ENCODE measurements around the gene PER3. TPM values are rescaled to one million over a fixed set of nuclear protein-coding genes. Genes with fewer than 3 reads are reported as not detected.
A peak's percentile ranks its signal among the peaks of the same experiment; 100 is the strongest.

The PER3 gene
- total RNA-seq, 1 donor, result 22.4 TPM

- H4K20me1 ChIP-seq (ENCODE audit: insufficient read depth, low read length), result no peaks in the 10 kb centered on the region
- H3K4me1 ChIP-seq (ENCODE audit: insufficient read depth, low read length), result peaks cover 11% of the 10 kb centered on the region
- H3K27me3 ChIP-seq (ENCODE audit: insufficient read depth, low read length), result peaks cover 2% of the 10 kb centered on the region
- no peak overlapping the region for H3K27ac ChIP-seq (ENCODE audit: low read depth, low read length)
- H3K79me2 ChIP-seq (ENCODE audit: insufficient read depth, low read length), result no peaks in the 10 kb centered on the region
- H3K4me3 ChIP-seq (ENCODE audit: insufficient read depth, low read length), result no peak overlapping the region
- H3K4me2 ChIP-seq (ENCODE audit: insufficient read depth, low read length), result no peak overlapping the region
- TF ChIP-seq CTCF (IDR thresholded peaks at IDR 0.05; ENCODE audit: extremely low read depth, low read depth, low read length), result no peak
- DNase-seq (ENCODE audit: insufficient read length, low spot score, missing footprints), result no peak
- no peaks in the 10 kb centered on the region for H3K9me3 ChIP-seq (ENCODE audit: low read depth, low read length)
- no peaks in the 10 kb centered on the region for H3K36me3 ChIP-seq (ENCODE audit: insufficient read depth, low read length)
- no peak overlapping the region for H2AFZ ChIP-seq (ENCODE audit: low read length)
Observed at GRCh38 chr1:7884757-7885156, 100.7 kb downstream of the PER3 start.

- H3K27ac ChIP-seq (ENCODE audit: low read depth, low read length), result no peak overlapping the region
- H3K4me2 ChIP-seq (ENCODE audit: insufficient read depth, low read length), result peak overlapping the region; percentile 80
- H3K79me2 ChIP-seq (ENCODE audit: insufficient read depth, low read length), result no peaks in the 10 kb centered on the region
- H2AFZ ChIP-seq (ENCODE audit: low read length), result peak overlapping the region; percentile 69
- no peak for TF ChIP-seq CTCF (IDR thresholded peaks at IDR 0.05; ENCODE audit: extremely low read depth, low read depth, low read length)
- H3K4me3 ChIP-seq (ENCODE audit: insufficient read depth, low read length), result peak overlapping the region; percentile 48
- peaks cover 2% of the 10 kb centered on the region for H3K27me3 ChIP-seq (ENCODE audit: insufficient read depth, low read length)
- peaks cover 11% of the 10 kb centered on the region for H3K4me1 ChIP-seq (ENCODE audit: insufficient read depth, low read length)
- H3K36me3 ChIP-seq (ENCODE audit: insufficient read depth, low read length), result no peaks in the 10 kb centered on the region
- H4K20me1 ChIP-seq (ENCODE audit: insufficient read depth, low read length), result no peaks in the 10 kb centered on the region
- H3K9me3 ChIP-seq (ENCODE audit: low read depth, low read length), result no peaks in the 10 kb centered on the region
- peak; percentile 62 for DNase-seq (ENCODE audit: insufficient read length, low spot score, missing footprints)
Observed at GRCh38 chr1:7885513-7886404, 101.7 kb downstream of the PER3 start.

DNA sequence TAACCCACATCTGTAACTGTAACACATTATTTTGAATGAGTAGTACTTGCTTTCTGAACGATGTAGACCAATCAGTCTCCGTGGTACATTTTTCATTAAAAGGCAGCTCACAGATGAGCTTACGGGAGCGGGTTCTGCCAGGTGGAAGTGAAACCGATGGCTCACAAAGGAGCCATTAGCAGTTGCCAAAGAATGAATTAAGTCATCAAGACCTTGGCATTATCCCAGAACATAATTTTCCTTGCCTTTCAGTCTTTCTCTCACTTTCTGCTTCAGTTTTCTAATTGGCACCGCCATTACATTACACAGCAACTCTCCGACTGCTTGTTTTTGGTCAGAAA, 102.3 kb downstream of the PER3 start:
- H3K9me3 ChIP-seq (ENCODE audit: low read depth, low read length), result no peaks in the 10 kb centered on the region
- H3K27me3 ChIP-seq (ENCODE audit: insufficient read depth, low read length), result peaks cover 2% of the 10 kb centered on the region
- peaks cover 11% of the 10 kb centered on the region for H3K4me1 ChIP-seq (ENCODE audit: insufficient read depth, low read length)
- peak overlapping the region; percentile 48 for H3K4me3 ChIP-seq (ENCODE audit: insufficient read depth, low read length)
- H3K36me3 ChIP-seq (ENCODE audit: insufficient read depth, low read length), result no peaks in the 10 kb centered on the region
- no peak for TF ChIP-seq CTCF (IDR thresholded peaks at IDR 0.05; ENCODE audit: extremely low read depth, low read depth, low read length)
- H2AFZ ChIP-seq (ENCODE audit: low read length), result peak overlapping the region; percentile 69
- H3K27ac ChIP-seq (ENCODE audit: low read depth, low read length), result no peak overlapping the region
- peak overlapping the region; percentile 80 for H3K4me2 ChIP-seq (ENCODE audit: insufficient read depth, low read length)
- peak; percentile 64 for DNase-seq (ENCODE audit: insufficient read length, low spot score, missing footprints)
- H4K20me1 ChIP-seq (ENCODE audit: insufficient read depth, low read length), result no peaks in the 10 kb centered on the region
- no peaks in the 10 kb centered on the region for H3K79me2 ChIP-seq (ENCODE audit: insufficient read depth, low read length)

- Histone ChIP-seq H3K27me3 (ENCODE audit: insufficient read depth, low read length) (peaks cover 2% of the 10 kb centered on the region), H3K79me2 (ENCODE audit: insufficient read depth, low read length) (no peaks in the 10 kb centered on the region), H3K4me2 (ENCODE audit: insufficient read depth, low read length) (no peak overlapping the region), H2AFZ (ENCODE audit: low read length) (no peak overlapping the region), H3K27ac (ENCODE audit: low read depth, low read length) (no peak overlapping the region), H3K36me3 (ENCODE audit: insufficient read depth, low read length) (no peaks in the 10 kb centered on the region), H4K20me1 (ENCODE audit: insufficient read depth, low read length) (no peaks in the 10 kb centered on the region), H3K4me3 (ENCODE audit: insufficient read depth, low read length) (no peak overlapping the region), H3K9me3 (ENCODE audit: low read depth, low read length) (no peaks in the 10 kb centered on the region), H3K4me1 (ENCODE audit: insufficient read depth, low read length) (peaks cover 17% of the 10 kb centered on the region)
- DNase-seq (ENCODE audit: insufficient read length, low spot score, missing footprints), result peak; percentile 65
- TF ChIP-seq CTCF (IDR thresholded peaks at IDR 0.05; ENCODE audit: extremely low read depth, low read depth, low read length), result no peak
Observed at GRCh38 chr1:7888248-7889081, 104.4 kb downstream of the PER3 start.

Measured in osteoblast (primary cell).